Suprapubic skin (tissue), 4 donors: ENCODE measurements around the gene NCKAP5. TPM values are rescaled to one million over a fixed set of nuclear protein-coding genes. Genes with fewer than 3 reads are reported as not detected.

Experiments used
- DNase-seq, 2 donors: peaks; one replicate each; pipeline ENCODE4 v3.0.0-alpha.2; 2019; ENCODE audit warnings: low spot score in 2 of 2
- H3K27ac ChIP-seq: fragments of 200-600 bp; sonication (generic); one replicate; pipeline ENCODE4 v1.5.1; 2019
- H3K27me3 ChIP-seq: fragments of 200-600 bp; sonication (generic); one replicate; pipeline ENCODE4 v1.5.1; 2019
- H3K36me3 ChIP-seq: fragments of 200-600 bp; sonication (generic); one replicate; pipeline ENCODE4 v1.5.1; 2019
- H3K4me1 ChIP-seq: fragments of 200-600 bp; sonication (generic); one replicate; pipeline ENCODE4 v1.5.1; 2019
- H3K4me3 ChIP-seq: fragments of 200-600 bp; sonication (generic); one replicate; pipeline ENCODE4 v1.5.1; 2019; ENCODE audit warnings: mild to moderate bottlenecking
- H3K9me3 ChIP-seq: fragments of 200-600 bp; sonication (generic); one replicate; pipeline ENCODE4 v1.5.1; 2019
- EP300 ChIP-seq: sonication (generic); formaldehyde crosslinking; IDR thresholded peaks from one replicate; pipeline ENCODE4 v1.6.1; 2017; ENCODE audit warnings: antibody characterized with exemption
- POLR2A ChIP-seq, 2 donors: fragments of 450-650 bp; IDR thresholded peaks; one replicate each; pipeline ENCODE4 v1.6.1; 2017; ENCODE audit warnings: antibody characterized with exemption in 2 of 2, mild to moderate bottlenecking in 2 of 2, moderate library complexity in 2 of 2
- POLR2AphosphoS5 ChIP-seq, 3 donors: sonication (generic); formaldehyde crosslinking; IDR thresholded peaks; one replicate each; pipeline ENCODE4 v1.6.1; 2017; ENCODE audit warnings: antibody characterized with exemption in 3 of 3
- WGBS: methylation state at CpG from one replicate; pipeline ENCODE4 v1.1.5; 2018; 5-methylcytosine and 5-hydroxymethylcytosine counted together
- total RNA-seq, 4 donors: library from RNA; depleted of rRNA; stranded (reverse); fragments of >200 nt; gene quantifications; one replicate each; pipeline ENCODE4 v1.1.0, GENCODE V29; 2016
- TF ChIP-seq, protein P1 (sequence below), 2 donors: fragments of 200-600 bp in 1 of 2; fragments of 450-650 bp in 1 of 2; sonication (generic) in 1 of 2; IDR thresholded peaks; one replicate each; pipeline ENCODE4 v1.5.1; 2016 to 2019; ENCODE audit warnings: antibody characterized with exemption in 2 of 2, mild to moderate bottlenecking in 1 of 2, moderate library complexity in 1 of 2

Gene NCKAP5
- total RNA-seq, 4 donors from 2014 or later, result 2.8 to 6.4 (median 4.2) TPM

GRCh38 chr2:133378928-133379549, 189.2 kb downstream of the NCKAP5 start:
- TF ChIP-seq, protein P1, sequence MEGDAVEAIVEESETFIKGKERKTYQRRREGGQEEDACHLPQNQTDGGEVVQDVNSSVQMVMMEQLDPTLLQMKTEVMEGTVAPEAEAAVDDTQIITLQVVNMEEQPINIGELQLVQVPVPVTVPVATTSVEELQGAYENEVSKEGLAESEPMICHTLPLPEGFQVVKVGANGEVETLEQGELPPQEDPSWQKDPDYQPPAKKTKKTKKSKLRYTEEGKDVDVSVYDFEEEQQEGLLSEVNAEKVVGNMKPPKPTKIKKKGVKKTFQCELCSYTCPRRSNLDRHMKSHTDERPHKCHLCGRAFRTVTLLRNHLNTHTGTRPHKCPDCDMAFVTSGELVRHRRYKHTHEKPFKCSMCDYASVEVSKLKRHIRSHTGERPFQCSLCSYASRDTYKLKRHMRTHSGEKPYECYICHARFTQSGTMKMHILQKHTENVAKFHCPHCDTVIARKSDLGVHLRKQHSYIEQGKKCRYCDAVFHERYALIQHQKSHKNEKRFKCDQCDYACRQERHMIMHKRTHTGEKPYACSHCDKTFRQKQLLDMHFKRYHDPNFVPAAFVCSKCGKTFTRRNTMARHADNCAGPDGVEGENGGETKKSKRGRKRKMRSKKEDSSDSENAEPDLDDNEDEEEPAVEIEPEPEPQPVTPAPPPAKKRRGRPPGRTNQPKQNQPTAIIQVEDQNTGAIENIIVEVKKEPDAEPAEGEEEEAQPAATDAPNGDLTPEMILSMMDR (IDR thresholded peaks at IDR 0.05), result no peak
- peak in 1 of 3 donors; percentile 12 for TF ChIP-seq POLR2AphosphoS5 (IDR thresholded peaks at IDR 0.05)
- TF ChIP-seq POLR2A (IDR thresholded peaks at IDR 0.05), result no peak
- no peaks in the 10 kb centered on the region for H3K9me3 ChIP-seq
- DNase-seq, result no peak
- H3K4me1 ChIP-seq, result peaks cover 36% of the 10 kb centered on the region
- peak overlapping the region; percentile 62 for H3K27ac ChIP-seq
- no peaks in the 10 kb centered on the region for H3K36me3 ChIP-seq
- no peaks in the 10 kb centered on the region for H3K27me3 ChIP-seq
- no peak overlapping the region for H3K4me3 ChIP-seq
- 25% methylated on average over 7 of the region's 7 CpGs for WGBS

GRCh38 chr2:133378386-133378785, 189.9 kb downstream of the NCKAP5 start:
- Histone ChIP-seq H3K27me3 (no peaks in the 10 kb centered on the region), H3K9me3 (no peaks in the 10 kb centered on the region), H3K4me3 (no peak overlapping the region), H3K27ac (peak overlapping the region; percentile 62), H3K4me1 (peaks cover 36% of the 10 kb centered on the region), H3K36me3 (no peaks in the 10 kb centered on the region)
- 85% methylated on average over 1 of the region's 1 CpG for WGBS
- no peak for TF ChIP-seq POLR2AphosphoS5 (IDR thresholded peaks at IDR 0.05)
- TF ChIP-seq, protein P1 (IDR thresholded peaks at IDR 0.05), result no peak
- no peak for TF ChIP-seq POLR2A (IDR thresholded peaks at IDR 0.05)
- TF ChIP-seq EP300, result no peak
- no peak for DNase-seq

DNA sequence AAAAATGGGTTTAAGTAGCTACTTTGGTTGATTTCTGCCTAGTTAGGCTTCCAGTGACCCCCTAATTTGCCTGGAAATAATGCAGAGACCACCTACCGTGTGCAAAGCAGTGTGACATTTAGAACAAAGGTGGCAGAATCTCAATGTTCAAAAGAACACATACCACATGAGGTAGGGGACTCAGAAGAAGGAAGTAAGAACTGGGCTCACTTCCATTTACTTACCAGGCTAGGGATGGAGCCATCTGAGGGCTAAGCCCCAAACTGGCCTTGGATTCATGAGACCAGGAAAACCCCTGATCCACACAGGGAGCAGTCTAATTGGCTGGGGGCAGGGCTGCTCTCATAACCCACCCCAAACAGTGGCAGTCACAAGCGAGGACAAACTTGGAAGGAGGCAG, 190.7 kb downstream of the NCKAP5 start:
- Histone ChIP-seq H3K27ac (peak overlapping the region; percentile 62), H3K4me3 (no peak overlapping the region), H3K27me3 (no peaks in the 10 kb centered on the region), H3K36me3 (no peaks in the 10 kb centered on the region), H3K9me3 (no peaks in the 10 kb centered on the region), H3K4me1 (peaks cover 36% of the 10 kb centered on the region)
- WGBS, result 53% methylated on average over 2 of the region's 2 CpGs
- no peak for TF ChIP-seq POLR2A (IDR thresholded peaks at IDR 0.05)
- TF ChIP-seq, protein P1 (IDR thresholded peaks at IDR 0.05), result no peak
- no peak for TF ChIP-seq EP300
- DNase-seq, result no peak

GRCh38 chr2:133377021-133377481, 191.2 kb downstream of the NCKAP5 start:
- TF ChIP-seq, protein P1 (IDR thresholded peaks at IDR 0.05), result no peak
- TF ChIP-seq POLR2A (IDR thresholded peaks at IDR 0.05) (no peak), EP300 (no peak), POLR2AphosphoS5 (IDR thresholded peaks at IDR 0.05) (no peak)
- Histone ChIP-seq H3K27ac (peak overlapping the region; percentile 62), H3K36me3 (no peaks in the 10 kb centered on the region), H3K4me3 (no peak overlapping the region), H3K4me1 (peaks cover 36% of the 10 kb centered on the region), H3K27me3 (no peaks in the 10 kb centered on the region), H3K9me3 (no peaks in the 10 kb centered on the region)
- no peak for DNase-seq

- DNase-seq, result no peak
- no peaks in the 10 kb centered on the region for H3K9me3 ChIP-seq
- no peaks in the 10 kb centered on the region for H3K36me3 ChIP-seq
- WGBS, result 83% methylated on average over 5 of the region's 5 CpGs
- no peak overlapping the region for H3K4me3 ChIP-seq
- H3K27ac ChIP-seq, result no peak overlapping the region
- no peaks in the 10 kb centered on the region for H3K27me3 ChIP-seq
- TF ChIP-seq POLR2A (IDR thresholded peaks at IDR 0.05) (no peak), POLR2AphosphoS5 (IDR thresholded peaks at IDR 0.05) (no peak), EP300 (no peak)
- TF ChIP-seq, protein P1 (IDR thresholded peaks at IDR 0.05), result no peak
- peaks cover 26% of the 10 kb centered on the region for H3K4me1 ChIP-seq
Measured at GRCh38 chr2:133374781-133375180, 193.5 kb downstream of the NCKAP5 start.
